Stimulated activated CD4-positive, alpha-beta T cell treated with anti-CD3 and anti-CD28 coated beads, Interleukin-15, amount 100 ng/mL, for 24 hours (primary cell): ENCODE data around the gene TFCP2.
A peak's percentile ranks its signal among the peaks of the same experiment; 100 is the strongest.
"Not testable (repeated sequence)": the region's sequence is repeated elsewhere in the genome, so short reads cannot be mapped to it uniquely, and the experiment has no call there.

ENCODE experiments used
- DNase-seq: peaks from one replicate; pipeline ENCODE4 v3.0.0-alpha.2; 2020

TFCP2 gene

DNA sequence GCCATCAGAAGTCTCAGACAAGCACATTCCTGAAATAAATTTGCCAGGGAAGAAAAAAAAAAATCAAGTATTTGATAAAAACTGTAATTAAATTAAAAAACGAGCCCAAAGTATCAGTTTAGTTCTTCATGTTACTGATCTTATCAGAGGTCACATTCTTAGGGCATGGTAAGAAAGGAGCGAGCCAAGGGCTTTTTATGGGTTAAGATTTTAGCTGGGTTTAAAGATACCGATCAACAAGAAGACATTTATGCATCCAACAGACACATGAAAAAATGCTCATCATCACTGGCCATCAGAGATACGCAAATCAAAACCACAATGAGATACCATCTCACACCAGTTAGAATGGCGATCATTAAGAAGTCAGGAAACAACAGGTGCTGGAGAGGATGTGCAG, 94.6 kb downstream of the TFCP2 start:
- not testable (repeated sequence) for DNase-seq

DNA sequence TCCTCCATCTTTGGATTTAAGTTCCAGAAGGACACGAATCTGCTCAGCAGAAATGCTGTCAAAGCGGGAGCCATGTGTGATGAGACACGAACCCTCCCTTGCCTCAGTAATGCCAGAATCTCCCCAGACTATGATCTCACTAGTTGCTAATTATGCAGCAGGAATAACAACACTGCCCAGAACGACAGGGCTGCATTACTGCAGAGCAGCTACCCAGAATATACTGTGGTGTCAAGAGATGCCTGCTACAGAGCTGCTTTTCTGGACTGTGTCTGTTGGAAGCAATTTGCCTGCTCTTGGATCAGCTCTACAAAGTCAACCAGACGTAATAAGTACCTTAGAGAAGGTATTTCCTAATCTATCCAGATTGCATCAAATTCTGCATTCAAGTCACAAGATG, 95.0 kb downstream of the TFCP2 start:
- DNase-seq: no peak

DNA sequence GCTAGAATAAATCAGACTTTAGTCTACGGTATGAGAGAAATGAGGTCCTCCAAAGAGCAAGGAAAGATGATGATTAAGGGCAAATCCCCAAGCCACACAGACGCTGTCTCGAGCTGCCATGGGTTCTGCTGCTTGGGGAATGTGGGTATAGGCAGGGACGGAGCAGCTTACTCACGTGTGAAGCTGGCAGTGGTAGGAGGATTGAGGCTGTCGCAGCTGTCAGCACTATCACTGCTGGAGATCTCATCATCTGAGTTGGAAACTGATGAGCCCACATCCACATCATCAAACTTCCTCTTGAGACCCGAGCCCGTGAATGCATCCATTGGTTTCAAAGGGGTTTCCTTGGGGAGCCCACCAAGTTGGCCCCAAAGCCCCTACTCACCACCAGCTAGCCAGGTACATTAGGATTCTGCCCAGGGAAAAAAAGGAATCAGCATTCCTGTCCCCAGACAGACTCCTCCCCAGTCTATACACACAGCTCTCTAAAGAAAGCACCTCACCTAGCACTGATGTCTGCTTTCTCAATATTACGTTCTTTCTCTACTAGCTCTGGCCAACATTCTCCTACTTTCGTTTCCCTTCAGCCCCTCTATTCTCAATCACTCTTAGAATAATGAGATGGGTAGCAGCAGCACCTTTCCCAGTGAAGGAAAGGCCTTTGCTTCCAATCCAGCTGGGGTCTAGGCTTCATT, 96.6 kb downstream of the TFCP2 start:
- peak; percentile 54 for DNase-seq

DNA sequence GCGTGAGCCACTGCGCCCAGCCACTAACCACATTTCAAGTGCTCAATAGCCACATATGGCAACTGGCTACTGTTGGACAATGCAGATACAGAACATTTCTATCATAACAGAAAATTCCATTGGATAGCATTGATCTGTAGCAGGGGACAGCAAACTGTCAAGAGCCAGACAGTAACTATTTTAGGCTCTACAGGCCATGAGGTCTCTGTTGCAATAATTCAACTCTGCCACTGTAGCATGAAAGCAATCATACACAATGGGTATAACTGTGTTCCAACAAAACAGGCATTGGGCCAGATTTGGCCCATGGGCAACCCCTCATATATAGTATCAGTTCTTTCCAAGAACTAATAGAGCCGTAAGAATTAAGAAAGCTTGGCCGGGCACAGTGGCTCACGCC, 97.5 kb downstream of the TFCP2 start:
- no peak for DNase-seq

DNA sequence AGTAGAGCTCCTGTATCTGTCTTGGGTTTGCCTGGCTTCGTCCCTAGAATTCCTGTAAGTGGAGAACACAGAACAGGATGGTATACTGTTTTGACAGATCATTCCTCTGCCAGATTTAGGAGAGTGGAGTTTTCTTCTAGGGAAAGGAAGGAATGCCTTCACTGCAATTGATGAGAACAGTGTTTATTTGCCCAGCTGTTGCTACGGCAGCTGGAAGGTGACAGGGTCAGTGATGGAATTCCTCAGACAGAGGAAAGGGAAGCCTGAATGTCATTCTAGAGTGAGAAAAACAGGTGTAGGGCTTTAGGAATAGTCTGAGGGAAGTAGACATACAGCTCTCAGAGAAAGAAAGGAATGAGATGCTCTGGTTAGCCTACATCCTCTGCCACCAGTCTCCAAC, 101.3 kb downstream of the TFCP2 start:
- DNase-seq: no peak

DNA sequence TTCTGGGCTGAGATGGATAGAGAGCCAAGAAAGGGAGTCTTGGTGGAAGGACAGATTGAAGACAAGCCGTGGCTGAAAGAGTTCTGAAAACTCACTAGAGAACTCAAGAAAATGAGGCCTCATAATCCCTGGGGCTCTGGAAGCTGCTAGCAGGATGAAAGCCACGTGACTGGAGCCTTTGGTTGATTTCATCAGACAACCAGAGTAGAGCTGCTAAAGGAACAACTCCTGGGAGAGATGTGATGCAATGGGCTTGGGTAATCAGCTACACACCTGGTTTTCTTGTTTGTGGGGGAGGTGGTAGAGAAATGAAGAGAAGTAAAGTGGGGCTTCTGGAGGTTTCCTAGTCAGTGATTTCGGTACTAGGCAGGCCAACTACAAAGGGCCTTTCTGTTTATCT, 102.9 kb downstream of the TFCP2 start:
- DNase-seq: no peak

DNA sequence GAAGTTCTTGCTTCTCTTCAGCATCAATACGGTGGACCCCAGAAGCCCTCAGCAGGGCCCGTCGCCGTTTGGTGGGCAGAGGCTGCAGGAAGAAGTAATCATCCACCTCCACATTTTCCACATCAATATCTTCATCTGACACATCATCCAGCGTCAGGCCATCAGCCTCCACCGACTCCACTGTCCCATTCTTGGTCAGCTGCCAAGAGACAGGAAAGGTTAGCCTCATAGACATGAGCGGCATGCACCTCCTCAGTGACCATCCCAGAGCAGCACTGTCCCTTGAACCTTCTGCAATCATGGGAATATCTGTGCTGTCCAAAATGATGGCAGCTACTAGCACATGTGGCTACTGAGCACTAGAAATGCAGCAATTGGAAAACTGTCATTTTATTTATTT, 105.2 kb downstream of the TFCP2 start:
- DNase-seq: no peak

DNA sequence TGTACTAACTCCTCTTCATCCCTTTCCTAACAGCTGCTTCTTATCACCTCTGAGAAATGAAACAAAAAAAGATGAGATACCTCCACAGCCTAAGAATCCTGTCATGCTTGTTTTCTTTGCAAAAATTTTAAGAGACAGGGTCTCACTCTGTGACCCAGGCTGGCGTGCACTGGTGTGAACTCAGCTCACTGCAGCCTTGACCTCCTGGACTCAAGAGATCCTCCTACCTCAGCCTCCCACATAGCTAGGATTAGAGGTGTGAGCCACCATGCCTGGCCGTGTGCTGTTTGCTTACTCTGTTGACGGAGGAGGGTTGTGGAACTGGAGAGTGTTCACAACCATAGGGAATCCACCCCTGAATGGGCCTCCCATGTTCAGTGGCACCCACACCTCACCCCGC, 105.7 kb downstream of the TFCP2 start:
- DNase-seq: no peak

DNA sequence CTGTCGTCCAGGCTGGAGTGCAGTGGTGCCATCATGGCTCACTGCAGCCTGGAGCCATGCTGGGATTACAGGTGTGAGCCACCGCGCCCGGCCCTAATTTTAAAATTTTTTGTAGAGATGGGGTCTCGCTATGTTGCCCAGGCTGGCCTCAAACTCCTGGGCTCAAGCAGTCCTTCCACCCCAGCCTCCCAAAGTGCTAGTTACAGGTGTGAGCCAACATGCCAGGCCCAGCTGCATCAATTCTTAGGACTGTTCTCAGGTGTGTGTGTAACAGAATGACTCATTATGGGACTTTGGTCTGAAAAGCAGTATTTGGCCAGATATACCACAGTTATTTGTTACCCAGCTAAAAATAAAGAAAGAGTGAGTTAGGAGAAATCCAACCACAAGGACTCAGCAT, 107.4 kb downstream of the TFCP2 start:
- no peak for DNase-seq

DNA sequence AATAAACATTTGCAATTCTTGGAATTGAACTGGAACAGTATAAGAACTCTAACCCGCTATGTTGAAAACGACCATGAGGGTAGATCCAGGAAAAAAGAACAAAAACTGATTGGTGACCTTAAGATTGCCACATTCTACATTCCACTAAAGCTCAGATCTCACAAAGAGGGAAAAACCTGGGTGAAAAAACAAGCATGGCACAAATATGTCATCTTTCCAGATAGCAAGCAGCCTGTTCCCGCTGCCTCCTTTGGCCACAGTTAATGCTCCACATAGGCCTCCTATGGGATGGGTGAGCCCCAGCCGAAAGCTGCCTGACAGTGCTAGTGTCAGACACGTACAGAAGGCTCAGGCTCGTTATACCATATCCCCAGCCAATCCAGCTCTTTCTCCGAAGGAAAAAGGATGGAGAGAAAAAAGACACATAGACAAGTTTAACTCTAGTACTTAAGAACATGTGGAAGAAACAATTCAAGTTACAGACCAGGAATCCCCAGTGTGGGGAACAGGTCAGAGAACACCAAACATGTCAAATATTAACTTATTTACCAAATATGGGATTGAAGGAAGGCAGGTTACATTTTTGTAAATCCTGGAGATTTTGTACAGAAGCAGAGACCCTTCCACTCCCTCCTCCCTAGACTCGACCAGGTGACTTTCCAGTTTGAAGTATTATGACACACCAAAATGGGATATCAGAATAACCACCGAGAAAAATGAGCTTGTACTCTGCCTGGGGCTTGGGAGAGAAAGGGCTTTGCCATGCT, 110.1 kb downstream of the TFCP2 start:
- no peak for DNase-seq

DNA sequence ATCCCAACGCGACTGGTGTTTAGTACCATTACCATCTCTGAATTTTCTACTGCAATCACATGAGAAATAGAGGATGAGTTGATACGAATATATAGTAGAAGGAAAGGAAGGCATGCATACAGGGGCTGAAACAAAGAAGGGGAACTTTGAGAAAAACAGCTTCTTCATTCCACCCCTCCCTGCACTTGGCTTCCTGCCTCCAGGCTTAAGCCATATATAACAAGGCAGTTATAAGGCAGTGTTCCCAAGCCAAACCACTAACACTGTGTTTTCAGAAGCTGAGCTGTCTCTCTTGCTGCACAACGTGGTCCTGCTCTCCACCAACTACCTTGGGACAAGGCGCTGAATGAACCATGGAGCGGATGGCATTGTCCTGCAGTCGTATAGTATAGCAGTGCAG, 113.8 kb downstream of the TFCP2 start:
- DNase-seq: no peak

DNA sequence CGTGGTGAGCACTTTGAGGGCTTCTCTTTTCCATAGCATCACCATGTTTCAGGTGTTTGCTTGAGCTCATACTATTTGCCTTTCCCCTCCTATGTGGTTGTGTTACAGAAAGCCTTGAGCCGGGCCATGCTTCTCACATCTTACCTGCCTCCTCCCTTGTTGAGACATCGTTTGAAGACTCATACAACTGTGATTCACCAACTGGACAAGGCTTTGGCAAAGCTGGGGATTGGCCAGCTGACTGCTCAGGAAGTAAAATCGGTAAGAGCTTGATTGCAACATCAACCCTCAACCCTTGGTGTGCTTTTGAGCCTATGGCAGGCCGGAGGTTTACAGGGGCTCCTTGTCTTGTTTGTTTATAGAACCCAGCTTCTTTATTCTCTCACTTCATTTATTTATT, 116.7 kb downstream of the TFCP2 start:
- DNase-seq: no peak

DNA sequence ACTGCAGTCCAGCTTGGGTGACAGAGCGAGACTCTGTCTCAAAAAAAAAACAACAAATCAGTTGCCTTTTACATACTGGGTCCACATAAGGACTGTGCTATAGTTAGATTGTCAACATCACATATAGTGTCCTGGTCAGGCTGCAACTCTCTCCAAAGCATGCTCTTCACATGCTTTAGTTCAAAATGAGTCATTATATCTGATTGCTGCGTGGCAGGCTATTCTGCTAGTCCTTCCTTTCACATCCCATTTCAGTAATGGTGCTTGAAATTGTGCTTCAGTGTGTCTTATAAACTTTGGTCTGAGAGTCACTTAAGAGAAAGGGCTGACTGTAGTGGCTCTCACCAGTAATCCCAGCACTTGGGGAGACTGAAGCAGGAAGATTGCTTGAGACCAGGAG, 117.9 kb downstream of the TFCP2 start:
- DNase-seq: no peak

DNA sequence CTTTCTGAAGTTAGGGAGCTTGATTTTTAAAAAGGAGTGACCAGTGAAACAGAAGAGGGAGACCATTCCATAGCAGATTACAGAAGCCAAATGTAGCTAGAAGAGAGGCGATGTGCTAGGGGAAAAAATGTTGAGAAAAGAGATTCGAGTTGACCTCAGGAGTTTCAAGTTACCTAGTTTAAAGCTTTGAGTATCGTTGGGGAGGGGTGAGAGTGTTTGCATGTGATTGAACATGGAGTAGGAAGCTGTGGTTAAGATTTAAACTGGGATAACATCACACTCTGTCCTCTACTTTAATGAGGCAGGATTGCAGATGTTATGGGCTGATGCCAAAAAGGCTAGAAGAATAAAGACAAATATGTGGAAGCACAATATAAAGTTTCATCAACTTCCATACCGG, 121.1 kb downstream of the TFCP2 start:
- no peak for DNase-seq

DNA sequence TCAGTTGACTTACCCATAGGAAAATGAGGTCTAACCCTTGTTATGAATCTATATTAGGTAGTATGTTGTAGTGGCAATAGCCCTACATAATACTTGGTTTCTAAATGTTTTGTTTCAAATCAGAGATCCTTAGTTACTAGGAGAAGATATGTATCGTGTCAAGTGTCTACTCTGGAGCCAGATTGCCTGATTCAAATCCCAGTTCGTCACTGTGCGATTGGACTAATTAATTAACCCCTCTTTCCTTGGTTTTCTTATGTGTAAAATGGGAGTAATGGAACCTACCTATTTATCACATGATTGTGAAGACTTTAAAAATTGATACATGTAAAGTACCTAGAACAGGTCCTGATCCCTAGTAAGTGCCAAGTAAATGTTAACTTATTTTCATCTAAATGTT, 123.4 kb downstream of the TFCP2 start:
- no peak for DNase-seq

DNA sequence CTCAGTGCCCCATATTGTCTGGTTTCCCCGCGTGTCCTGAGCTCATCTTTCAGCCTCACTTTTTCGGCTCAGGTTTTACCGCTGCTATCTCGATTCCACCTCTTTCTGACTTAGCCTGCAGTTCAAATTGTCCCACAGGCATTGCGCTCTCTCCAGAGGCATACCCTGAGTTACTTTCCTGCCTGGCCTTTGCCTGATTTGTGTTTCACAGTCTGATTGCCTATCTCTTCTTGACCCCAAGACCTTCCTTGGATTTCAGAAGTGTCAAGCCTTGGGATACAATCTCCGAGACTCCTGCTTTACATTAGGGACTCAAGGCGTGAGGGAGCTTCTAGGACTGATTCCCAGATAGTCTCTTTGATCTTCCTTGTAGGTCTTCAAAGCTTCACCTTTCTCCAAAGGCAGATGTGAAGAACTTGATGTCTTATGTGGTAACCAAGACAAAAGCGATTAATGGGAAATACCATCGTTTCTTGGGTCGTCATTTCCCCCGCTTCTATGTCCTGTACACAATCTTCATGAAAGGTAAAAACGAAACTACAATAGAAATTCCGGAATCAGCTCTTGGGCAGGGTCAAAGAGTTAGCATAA, 124.2 kb downstream of the TFCP2 start:
- no peak for DNase-seq

DNA sequence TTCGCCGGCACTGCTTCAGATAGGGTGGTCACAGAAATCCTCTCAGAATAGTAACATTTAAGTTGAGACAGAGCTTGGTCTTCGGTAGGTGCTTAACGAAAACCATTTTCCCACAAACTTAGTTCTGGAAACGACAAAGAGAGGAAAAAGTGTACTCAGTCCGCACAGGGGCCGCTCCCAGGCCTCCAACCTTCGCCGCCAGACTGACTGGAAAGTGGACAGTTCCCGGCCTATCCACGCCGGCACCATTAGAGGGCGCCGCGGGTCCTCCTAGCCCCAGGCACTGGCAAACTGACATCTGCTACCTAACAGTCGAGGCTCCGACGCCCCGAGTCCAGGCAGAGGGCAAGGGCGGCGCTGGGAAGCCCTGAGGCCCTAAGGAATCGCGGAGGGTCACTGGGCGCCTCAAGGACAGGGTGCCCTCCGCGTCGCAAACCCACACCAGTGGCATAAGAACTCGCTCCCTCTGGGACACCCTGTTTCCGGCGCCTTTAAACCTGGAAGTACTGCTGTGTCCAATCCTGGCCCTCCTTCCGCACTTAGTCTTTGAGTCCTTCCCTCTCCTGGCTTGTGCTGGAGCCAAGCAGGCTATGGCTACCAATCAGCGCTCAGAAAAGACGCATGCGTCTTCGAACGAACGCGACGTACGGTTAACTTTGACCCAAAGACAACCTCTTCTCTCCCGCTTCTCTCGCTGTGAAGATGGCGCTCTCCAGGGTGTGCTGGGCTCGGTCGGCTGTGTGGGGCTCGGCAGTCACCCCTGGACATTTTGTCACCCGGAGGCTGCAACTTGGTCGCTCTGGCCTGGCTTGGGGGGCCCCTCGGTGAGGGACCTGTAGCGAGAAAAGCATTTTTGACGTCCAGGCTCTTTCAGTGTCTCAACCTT, 125.0 kb downstream of the TFCP2 start, which contains the start of gene LETMD1:
TSS of gene LETMD1 (plus strand) at position 673 of the 886 bp plus-strand sequence. CDS start at position 703, 30 bp downstream.
- DNase-seq: peak; percentile 92
